T1000 (cell line): ENCODE results near the gene CHSY1.
A peak's percentile ranks its signal among the peaks of the same experiment; 100 is the strongest.

Experiments used
- DNase-seq: peaks from one replicate; lab custom pipeline; 2025; ENCODE audit warnings: mixed read lengths; lab: John Stamatoyannopoulos, UW

The CHSY1 gene

GRCh38 chr15:101269479-101270223 is 17.8 kb upstream of the CHSY1 start:
- no peak for DNase-seq

- DNase-seq: no peak
Observed at GRCh38 chr15:101267320-101268104, 15.7 kb upstream of the CHSY1 start.

GRCh38 chr15:101266787-101267186 is 14.9 kb upstream of the CHSY1 start:
- no peak for DNase-seq

GRCh38 chr15:101266034-101266433 is 14.2 kb upstream of the CHSY1 start:
- no peak for DNase-seq

- DNase-seq: no peak
Observed at GRCh38 chr15:101264911-101265641, 13.2 kb upstream of the CHSY1 start.

- DNase-seq: no peak
Observed at GRCh38 chr15:101264011-101264410, 12.2 kb upstream of the CHSY1 start.

GRCh38 chr15:101262551-101262950 is 10.7 kb upstream of the CHSY1 start:
- no peak for DNase-seq

- DNase-seq: peak; percentile 24
Observed at GRCh38 chr15:101258238-101259144, 6.6 kb upstream of the CHSY1 start.

GRCh38 chr15:101256757-101257156 is 4.9 kb upstream of the CHSY1 start:
- DNase-seq: no peak

GRCh38 chr15:101255615-101256241 is 3.9 kb upstream of the CHSY1 start:
- DNase-seq: no peak

- no peak for DNase-seq
Observed at GRCh38 chr15:101255051-101255395, 3.2 kb upstream of the CHSY1 start.

- no peak for DNase-seq
Observed at GRCh38 chr15:101254157-101255050, 2.6 kb upstream of the CHSY1 start.

GRCh38 chr15:101252836-101253235 is 988 bp upstream of the CHSY1 start:
- DNase-seq: no peak

- no peak for DNase-seq
Observed at GRCh38 chr15:101250873-101251829, 697 bp downstream of the CHSY1 start.

- no peak for DNase-seq
Observed at GRCh38 chr15:101250341-101250831, 1.5 kb downstream of the CHSY1 start.

- no peak for DNase-seq
Observed at GRCh38 chr15:101248274-101248673, 3.6 kb downstream of the CHSY1 start.

- DNase-seq: no peak
Observed at GRCh38 chr15:101246824-101247745, 4.8 kb downstream of the CHSY1 start.

GRCh38 chr15:101246391-101246790 is 5.5 kb downstream of the CHSY1 start:
- no peak for DNase-seq
